GM06990 (cell line): ENCODE data around the gene CASS4.

Experiments
- DNase-seq: peaks from one replicate; pipeline ENCODE4 v3.0.0-alpha.2; 2011; ENCODE audit not compliant: insufficient read length; ENCODE audit errors: extremely low read depth
- H3K27me3 ChIP-seq: replicated peaks from 2 replicates; pipeline ENCODE4 v1.6.0; 2011; ENCODE audit warnings: low read length; ENCODE audit not compliant: control insufficient read depth, insufficient read depth
- H3K36me3 ChIP-seq: 2 replicates; pipeline ENCODE4 v1.5.1; 2011; ENCODE audit warnings: low read length; ENCODE audit not compliant: control insufficient read depth, insufficient read depth
- H3K4me3 ChIP-seq: replicated peaks from 2 replicates; pipeline ENCODE4 v1.5.1; 2011; ENCODE audit warnings: low read depth, mild to moderate bottlenecking, control low read depth, low read length
- CTCF ChIP-seq: IDR thresholded peaks from 2 replicates; pipeline ENCODE4 v1.5.1; 2011; ENCODE audit warnings: low read length, control low read depth, mild to moderate bottlenecking, inconsistent platforms; ENCODE audit not compliant: insufficient read depth, poor library complexity, severe bottlenecking

CASS4 gene

DNA sequence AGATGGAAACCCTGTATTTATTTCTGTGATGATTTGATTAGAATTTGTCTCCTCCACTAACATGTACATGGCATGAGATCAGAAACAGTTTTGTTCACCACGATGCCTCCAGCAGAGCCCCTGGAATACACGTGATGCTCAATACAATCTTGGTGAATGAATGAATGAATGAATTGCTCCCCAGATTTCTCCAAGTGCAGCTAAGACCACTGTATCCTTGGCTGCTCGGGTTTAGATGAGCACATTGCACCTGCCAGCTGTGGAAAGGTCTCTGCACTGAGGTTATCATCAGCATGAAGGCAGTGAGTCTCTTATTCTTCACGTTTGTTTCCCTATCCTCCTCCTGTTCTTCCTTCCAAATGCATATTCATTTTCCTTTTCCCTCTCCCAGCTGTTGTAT, 17.9 kb downstream of the CASS4 start:
- no peak for DNase-seq
- Histone ChIP-seq H3K4me3 (no peak overlapping the region), H3K27me3 (no peaks in the 10 kb centered on the region), H3K36me3 (no peaks in the 10 kb centered on the region)
- no peak for TF ChIP-seq CTCF

DNA sequence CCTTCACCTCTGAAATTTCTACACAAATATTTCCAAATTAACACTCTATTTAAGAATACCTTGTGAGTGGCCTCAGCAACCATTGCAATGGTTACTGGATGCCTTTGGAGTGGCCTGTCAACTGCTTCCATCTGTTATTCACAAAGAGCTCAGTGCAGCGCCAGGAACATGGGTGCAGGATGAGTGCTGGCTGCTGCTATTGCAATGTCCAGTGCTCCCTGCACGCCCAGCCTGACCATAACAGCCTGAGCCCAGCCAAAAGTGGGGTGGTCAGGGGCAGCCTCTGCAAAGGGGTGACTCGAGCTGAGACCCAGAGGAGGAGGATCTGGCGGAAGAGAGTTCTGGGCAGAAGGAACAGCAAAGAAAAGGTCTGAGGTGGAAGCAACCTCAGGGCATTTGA, 18.4 kb downstream of the CASS4 start:
- no peaks in the 10 kb centered on the region for H3K36me3 ChIP-seq
- no peak overlapping the region for H3K4me3 ChIP-seq
- DNase-seq = no peak
- H3K27me3 ChIP-seq = no peaks in the 10 kb centered on the region
- no peak for TF ChIP-seq CTCF

DNA sequence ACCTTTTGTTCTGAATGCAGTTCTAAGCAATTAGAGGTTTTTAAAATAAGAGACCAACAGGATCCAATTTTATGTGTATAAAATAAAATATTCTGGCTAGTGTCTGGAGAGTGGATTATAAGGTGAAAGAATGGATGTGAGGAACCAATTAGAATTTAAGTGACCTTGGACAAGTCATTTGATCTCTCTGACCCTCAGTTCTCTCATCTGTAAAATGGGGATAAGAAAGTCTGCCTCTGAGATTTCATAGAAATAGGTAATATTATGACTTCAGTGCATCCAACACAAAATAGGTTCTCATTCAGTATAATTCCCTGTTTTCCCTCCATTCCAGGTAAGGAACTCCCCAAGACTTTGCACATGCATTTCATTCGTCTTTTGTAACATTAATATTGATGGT, 18.9 kb downstream of the CASS4 start:
- no peak for DNase-seq
- no peak for TF ChIP-seq CTCF
- H3K36me3 ChIP-seq = no peaks in the 10 kb centered on the region
- no peak overlapping the region for H3K4me3 ChIP-seq
- H3K27me3 ChIP-seq = no peaks in the 10 kb centered on the region

- no peak for TF ChIP-seq CTCF
- Histone ChIP-seq H3K36me3 (no peaks in the 10 kb centered on the region), H3K27me3 (no peaks in the 10 kb centered on the region), H3K4me3 (no peak overlapping the region)
- no peak for DNase-seq
Measured at GRCh38 chr20:56431471-56431870, 19.4 kb downstream of the CASS4 start.

- Histone ChIP-seq H3K27me3 (no peaks in the 10 kb centered on the region), H3K4me3 (no peak overlapping the region), H3K36me3 (no peaks in the 10 kb centered on the region)
- no peak for DNase-seq
- no peak for TF ChIP-seq CTCF
Measured at GRCh38 chr20:56433221-56433879, 21.3 kb downstream of the CASS4 start.

- TF ChIP-seq CTCF = no peak
- no peaks in the 10 kb centered on the region for H3K36me3 ChIP-seq
- H3K27me3 ChIP-seq = no peaks in the 10 kb centered on the region
- H3K4me3 ChIP-seq = no peak overlapping the region
- DNase-seq = no peak
Measured at GRCh38 chr20:56433880-56434255, 21.8 kb downstream of the CASS4 start.
